ENCODE data around the gene MEGF10.

The MEGF10 gene

DNA sequence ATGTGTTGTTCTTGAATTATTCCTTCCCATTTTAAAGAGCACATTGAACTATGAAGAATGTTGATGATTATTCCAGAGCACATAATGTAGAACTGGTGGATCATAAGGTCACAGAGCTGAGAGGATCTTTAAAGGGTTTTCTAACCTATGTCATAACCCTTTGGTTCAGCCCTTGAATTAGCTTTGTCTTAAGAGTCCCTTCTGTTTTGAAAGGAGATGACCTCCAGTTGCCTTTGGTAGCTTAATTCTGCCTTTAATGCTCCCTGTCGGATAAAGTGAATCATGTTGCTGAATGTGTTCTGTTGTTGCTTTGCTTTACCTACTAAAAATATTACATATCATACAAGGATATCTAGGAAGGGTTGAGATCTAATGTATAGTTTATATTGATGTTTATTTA lies 127.8 kb downstream of the MEGF10 start:
- no peak for DNase-seq

DNA sequence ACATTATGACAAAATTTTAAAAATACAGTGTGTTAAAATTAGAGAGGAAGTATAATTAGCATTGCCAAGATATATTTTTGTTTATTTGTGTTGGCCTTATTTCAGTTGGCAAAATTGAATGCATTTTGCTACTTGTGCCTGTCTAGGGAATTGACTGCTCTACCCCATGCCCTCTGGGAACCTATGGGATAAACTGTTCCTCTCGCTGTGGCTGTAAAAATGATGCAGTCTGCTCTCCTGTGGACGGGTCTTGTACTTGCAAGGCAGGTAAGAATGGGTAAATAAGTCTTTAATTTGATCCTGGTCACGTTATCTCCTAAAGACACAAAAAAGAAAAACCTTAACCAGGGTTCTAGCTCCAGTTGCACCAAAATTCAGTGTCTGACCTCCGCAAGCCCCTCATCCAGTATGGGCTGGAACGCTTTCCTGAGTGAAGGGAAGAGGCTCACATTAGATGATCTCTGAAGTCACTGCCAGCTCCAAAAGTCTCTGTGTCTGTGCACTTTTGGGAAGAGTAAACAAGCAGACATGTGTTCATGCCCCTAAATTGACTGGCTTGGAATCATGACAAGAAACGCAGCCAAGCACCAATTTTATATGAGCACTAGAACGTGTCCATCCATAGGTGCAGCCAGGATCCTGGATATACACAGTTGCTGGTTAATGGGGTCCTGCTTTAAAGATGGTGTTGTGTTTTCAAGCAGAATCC lies 128.5 kb downstream of the MEGF10 start:
- peak in 1 of 2 experiments; percentile 16 for DNase-seq

DNA sequence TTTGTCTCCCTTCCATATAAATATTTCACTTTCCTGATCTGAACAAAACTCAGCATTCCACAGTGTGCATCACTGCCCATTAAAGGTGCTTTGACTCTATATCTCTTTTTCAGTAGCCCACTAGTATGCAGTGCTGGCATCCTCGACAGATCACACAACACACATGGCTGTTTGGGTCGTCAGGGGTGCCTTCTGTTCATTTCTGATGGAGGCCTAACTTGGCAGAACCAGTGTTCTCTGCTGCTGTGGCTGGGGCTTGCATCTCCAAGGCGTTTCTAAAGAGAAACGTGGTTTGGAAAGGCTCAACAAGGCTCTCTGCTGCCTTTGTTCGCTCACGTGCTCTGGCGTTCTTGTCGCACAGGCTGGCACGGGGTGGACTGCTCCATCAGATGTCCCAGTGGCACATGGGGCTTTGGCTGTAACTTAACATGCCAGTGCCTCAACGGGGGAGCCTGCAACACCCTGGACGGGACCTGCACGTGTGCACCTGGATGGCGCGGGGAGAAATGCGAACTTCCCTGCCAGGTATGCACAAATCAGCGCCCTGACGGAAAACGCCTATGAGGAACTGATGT lies 129.2 kb downstream of the MEGF10 start:
- DNase-seq = no peak

DNA sequence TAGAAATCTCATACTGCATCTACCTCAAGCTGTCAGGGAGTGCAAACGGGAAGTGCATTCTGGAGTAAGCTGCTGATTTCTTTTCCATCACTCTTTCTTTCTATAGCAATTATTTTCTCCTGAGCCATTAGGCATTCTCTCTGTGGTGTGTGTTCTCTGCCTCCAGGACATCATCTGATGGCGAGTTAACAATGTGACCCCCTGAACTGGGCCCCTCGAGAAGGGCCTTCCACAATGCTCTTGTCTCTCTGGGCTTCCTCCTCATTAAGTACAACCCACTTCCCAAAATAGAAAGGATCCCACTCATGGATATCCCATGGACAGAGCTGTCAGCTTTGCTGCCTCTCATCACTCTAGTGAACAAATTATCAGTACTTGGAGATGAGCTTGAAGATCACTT lies 130.2 kb downstream of the MEGF10 start:
- no peak for DNase-seq

DNA sequence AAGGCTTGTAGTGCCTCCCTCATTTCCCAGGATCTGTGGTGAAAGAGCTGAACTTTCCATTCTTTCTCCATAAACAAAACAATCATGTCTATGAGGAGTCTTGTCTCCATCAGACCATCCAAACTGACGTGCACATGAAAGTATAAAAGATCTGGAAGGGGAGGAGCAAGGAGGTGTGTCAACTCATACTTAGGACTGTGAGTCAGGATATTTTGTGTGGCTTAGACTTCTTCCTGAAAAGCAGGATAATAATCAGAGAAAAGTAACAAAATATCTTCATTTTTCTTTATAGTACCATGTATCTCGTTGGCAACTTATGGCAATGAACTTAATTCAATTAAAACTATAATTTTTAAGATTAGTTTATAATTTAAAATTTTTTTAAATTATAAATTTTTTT lies 130.9 kb downstream of the MEGF10 start:
- no peak for DNase-seq

DNA sequence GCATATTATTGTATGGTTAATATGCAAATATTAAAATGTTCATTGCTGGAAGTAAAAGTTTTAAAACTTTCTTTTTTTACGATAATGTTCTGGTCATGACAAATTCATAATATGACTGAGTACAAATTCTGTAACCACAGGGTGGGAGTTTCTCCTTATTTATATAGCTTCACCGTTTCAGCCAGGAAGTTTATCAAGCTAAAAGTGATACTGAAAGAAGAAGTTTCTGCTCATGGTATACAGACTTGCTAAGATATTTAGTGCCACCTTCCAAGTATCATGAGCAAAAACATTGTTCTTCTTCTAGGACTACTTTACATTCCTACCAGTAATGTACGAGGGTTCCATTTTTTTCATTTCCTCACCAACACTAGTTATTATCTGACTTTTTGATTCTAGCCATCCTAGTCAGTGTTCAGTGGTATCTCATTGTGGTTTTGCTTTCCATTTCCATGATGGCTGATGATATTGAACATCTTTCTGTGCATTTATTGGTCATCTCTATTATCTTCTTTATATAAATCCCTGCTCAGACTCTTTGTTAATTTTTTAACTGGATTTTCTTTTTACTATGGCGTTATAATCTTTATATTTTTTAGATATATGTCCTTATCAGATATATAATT lies 132.7 kb downstream of the MEGF10 start:
- DNase-seq = no peak

DNA sequence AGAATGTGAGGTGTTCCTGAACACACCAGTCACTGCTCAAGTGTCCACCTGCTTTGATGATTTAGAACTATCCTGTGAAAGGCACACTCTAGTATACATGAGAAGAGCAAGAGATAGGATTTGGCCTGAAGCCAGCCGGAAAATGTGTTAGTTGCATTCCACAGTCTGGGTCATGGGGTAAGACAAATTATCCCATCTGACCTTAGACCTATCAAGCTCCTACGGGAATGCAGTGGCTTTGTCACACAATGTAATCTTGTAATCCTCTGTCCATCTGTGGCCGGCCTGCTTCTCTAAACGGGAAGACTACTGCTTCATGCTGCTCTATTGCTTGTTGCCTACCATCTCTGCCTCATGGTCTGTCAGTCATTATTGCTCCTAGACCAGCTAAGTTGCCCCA lies 134.4 kb downstream of the MEGF10 start:
- peak; percentile 3 to 27 for DNase-seq

DNA sequence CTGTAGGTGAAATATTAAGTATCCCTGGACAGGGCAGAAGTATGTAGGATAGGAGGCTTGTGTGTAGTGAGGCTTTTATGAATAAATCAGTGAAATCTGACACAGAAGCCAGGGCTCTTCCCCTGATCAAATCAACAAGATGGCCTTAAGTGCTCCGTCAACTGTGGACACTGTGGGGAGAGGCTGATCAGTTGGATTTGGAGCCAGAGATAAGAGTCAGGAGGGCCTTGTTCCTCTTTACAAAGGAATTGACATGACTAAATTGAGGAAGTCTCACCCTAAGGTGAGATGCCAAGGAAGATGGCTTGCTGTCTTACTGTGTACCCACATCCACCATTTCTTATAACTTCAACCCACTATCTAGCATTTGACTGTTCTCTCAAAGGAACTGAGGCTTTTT lies 135.3 kb downstream of the MEGF10 start:
- DNase-seq = no peak

DNA sequence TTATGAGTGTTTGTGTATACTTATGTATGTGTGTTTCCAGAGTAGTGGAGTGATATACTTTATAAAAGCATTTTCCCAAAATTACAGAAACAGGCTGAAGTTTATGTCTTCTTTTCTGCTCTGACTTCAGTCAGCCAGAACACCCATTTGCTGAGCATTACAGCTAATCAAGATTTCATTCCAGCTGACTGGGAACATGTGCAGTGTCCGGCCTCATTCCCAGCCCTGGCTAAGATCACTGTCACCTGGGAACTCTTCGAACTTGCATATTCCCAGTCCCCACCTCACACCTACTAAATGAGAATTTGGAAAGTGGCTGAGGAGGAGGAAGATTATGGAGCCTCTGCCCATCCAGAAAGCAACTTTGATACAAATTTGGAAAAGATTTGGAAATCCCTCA lies 136.1 kb downstream of the MEGF10 start:
- DNase-seq = no peak

DNA sequence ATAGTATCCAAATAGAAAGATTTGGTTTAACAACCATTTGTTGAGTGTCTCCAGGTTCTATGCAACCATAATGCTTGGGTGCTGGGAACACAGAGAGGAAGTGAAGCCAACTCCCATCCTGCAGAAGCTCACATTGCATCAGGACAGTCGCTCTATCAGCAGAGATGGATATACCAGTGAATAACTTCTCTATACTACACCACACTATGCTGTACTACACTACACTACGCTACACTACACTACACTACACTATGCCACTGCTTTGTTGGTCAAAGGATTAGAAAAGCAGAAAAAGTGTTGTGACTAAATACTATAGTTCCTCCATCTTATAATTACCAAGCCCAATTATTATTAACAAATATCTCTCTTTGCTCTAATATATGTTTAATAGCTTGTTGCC lies 137.7 kb downstream of the MEGF10 start:
- no peak for DNase-seq

DNA sequence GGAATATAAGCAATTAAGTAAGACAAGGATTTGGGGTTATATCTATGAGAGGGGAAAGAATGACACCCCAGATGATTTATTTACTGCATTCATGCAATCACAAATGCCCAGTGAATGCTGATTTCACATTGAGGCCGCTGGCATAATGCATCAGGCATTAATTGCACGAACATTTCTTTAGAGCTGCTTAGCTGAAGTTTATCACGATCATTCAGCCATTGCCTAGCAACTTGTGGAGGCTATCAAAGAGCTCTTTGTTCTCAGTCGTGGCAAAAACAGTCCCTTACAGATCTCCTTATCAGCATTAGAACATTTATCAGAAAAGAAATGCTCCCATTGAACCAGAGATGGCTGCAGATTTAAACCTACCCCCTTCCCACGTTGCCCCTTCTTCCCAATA lies 138.2 kb downstream of the MEGF10 start:
- DNase-seq = no peak

DNA sequence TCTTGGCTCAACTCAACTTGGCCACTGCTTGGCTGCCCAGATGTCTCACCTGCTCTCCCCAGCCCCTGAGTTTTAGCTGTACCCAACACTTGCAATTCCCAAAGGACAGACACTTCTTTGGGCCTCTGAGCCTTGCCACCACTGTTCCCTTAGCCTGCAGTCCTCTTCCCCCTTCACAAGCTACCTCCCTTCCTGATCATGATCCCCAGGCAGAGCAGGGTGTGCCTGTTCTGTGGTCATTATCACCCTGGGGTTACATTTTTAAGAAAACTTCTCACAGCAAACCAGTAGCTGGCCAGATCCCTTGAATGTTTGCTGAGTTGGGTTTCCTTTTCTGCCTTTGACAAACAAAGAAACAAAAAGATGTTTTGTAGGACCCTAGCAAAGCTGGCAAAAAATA lies 139.3 kb downstream of the MEGF10 start:
- DNase-seq = no peak

DNA sequence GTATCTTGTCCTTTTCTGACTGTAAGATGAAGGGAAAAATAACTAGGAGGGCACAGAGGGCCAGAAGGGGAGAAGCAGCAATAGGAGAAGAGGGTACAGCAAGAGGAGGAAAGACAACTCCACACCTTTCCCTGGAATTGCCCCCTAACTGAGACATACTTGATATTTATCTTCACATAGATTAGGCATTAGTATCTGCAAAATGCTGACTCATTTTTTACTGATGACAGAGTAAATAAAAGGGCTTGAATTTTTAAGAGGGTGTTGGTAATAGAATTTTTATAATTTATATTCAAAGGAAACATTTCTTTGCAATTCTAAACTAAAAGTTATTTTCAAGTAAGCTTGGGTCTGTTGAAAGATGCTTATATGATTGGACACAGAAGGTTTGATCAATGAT lies 140.0 kb downstream of the MEGF10 start:
- DNase-seq = no peak

DNA sequence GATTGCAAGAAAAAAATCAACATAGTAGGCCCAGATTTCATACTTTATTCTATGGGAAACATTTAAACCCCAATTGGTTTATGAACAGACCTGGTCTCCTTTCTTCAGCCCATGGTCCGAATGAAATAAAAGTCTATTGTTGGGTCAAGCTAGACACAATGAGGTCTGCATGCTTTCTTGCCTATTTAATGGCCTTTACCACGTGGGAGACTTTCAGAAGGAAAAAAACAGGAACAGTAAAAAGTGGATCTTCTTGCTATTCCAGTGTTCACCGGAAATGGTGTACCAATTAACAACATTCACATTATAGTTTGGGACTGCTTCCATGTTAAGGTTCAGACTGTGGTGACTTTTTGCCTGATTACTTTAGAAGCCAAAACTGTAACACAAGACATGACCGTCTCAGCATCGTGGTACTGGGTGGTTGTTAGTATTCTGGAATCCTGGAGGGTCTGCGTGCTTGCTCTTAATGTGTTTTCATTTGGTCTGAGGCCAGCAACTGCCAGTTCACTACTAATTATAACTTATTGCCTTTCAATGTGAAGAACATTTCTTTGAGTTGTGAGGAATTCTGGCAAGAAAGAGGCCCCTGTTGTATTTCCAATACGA lies 141.5 kb downstream of the MEGF10 start:
- DNase-seq = no peak

DNA sequence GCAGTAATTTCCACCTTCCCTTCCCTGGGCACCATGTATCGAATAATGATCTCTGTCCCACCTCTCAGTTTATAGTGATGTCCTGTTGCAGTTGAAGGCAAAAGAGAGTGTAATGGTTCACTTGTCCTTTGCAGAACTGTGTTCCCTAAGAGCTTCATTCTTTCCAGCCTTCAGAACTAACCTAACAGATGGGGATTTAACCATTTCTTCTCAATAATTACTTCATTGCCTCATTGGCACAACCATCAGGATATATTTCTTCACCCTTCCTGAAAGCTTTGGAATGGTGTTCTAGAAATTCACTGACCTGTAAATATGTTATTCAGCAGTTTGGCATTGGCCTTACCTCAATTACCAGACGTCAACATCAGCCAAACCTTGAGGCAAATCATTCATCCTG lies 142.9 kb downstream of the MEGF10 start:
- no peak for DNase-seq

DNA sequence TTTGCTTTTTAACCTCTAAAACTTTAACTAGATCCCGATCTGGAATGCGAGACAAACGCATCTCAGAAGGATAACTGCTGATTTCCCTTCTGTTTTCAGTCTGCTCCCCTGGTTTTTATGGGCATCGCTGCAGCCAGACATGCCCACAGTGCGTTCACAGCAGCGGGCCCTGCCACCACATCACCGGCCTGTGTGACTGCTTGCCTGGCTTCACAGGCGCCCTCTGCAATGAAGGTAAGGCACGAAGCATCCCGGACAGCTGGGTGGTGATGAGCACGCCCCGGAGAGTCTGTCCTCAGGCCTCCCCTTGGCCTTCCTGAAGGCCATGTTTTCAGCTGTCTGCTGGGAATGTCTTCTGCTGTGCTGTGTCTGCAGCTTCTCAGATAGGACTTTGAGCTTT lies 144.0 kb downstream of the MEGF10 start:
- DNase-seq = no peak

DNA sequence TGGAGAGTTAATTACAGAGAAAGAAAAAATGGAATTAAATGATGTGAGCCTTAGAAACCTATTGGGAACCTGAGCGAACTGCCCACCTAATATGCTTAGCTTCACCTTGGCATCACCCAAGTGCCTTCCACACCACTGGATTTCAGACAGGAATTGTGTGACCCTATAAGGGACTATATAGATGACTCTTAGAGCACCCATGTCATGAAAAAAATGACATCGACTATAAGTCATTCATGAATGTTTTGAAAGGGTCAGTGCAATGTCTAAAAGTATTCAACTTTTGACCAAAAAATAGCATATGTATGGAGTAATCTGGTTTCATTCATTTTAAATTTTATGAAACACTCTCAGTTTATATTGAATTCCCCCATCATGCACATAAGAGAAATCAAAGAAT lies 145.2 kb downstream of the MEGF10 start:
- no peak for DNase-seq

DNA sequence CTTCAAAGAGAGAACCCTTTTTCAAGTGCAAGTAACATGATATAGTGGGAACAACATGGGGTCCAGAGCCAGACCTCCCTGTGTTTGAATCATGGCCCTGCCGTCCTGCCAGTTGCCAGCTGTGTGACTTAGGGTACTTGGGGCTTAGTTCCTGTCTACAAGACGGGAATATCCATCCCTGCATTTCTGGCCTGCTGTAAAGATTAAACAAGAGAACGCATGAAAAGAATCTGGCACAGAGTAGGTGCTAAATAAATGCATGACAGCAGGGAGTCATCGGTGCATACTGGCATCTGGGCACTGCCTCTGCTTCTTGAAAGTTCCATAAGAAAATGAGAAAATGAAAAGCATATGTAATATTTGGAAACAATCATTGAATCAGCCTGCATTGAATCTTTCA lies 149.0 kb downstream of the MEGF10 start:
- DNase-seq = no peak

DNA sequence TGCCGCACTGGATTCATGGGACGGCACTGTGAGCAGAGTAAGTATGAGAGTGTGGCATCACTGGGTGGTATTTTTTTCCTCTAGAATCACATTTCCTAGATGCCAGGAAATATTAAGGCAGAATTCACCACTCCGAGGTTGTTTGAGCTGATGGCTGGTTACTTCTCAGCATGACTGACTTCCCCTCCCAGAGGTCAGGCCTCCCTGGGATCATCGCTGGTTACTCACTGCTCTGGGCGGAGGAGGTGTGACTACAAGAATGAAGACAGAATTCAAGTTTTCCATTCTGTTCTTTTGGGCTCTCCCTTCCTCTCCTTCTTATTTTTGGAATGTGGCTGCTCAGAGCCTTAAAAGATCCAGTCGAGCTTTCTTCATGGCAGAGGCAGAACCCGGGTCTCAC lies 150.2 kb downstream of the MEGF10 start:
- DNase-seq = no peak

DNA sequence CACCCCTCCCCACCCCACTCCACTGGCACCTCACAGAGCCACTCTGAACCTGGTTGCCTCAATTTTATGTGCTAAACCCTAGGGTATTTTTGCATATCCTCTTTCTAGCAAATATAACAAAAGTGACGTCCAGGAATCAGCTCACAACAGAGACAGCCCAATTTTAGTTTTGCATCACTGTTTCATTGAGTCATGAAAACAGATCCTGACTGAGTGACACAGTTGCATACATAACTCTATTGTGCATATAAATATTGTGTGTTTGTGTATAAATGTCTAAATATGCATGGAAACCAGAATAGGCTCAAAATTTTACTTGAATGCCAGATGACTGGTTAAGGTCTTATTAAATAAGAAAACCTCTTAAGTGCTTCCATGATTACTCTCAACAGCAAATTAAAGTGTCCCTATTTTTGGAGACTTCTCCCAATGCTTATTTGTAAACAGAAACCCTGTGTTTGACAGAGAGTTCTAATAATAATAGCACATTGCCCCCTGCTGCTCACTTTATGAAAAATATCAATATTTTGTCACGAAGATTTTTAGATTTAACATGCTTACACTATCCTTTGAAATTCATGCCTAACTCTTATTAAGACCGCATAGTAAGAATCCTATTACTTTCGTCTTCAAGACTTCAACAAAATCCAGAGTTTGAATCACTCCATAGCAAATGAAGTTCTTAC lies 151.3 kb downstream of the MEGF10 start:
- peak in 1 of 2 experiments; percentile 21 for DNase-seq

DNA sequence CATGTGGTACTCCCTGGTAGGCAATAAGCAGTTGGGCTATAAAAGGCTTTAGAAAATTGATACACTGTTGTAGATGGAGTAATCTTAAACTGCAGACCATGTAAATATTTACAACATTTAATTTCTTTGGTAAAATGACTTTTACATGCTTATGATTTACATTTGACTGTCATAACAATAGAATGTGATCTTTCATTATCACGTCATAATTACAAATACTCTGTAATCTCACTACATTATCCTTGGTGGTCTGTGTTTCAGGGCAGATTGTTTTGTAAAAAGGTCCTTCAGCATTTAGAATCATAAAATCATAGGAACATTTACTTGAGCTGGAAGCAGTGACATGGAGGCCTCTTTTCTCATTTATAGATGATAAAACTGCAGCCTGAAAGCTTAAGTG lies 153.6 kb downstream of the MEGF10 start:
- no peak for DNase-seq

DNA sequence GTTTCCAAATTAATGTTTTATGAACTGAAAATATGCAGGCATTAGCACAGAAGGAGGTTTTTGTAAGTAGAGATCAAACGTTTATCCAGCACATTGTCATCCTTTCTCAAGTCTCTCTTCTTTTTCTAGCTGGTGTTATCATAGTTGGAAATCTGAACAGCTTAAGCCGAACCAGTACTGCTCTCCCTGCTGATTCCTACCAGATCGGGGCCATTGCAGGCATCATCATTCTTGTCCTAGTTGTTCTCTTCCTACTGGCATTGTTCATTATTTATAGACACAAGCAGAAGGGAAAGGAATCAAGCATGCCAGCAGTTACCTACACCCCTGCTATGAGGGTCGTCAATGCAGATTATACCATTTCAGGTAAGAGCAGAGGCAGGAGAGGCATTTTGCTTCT lies 154.7 kb downstream of the MEGF10 start:
- DNase-seq = no peak

DNA sequence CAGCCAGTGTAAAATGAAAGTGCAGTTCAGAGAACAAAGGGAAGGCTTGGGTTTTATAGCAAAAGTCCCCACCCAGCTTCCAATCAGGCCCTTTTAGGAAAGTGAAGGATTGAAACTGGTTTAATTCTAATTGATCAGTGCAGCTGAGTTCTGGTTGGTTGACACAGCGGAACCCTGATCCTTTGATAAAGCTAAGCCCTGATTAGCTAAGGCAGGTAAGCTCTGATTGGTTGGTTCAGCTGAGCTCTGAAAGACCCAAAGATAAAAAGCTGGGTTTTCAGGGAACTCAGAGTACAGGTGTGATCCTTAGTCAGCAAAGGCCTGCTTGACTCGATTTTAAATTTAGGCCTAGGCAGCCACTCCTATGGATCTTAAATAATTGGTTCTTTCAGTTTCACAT lies 156.0 kb downstream of the MEGF10 start:
- DNase-seq = no peak

DNA sequence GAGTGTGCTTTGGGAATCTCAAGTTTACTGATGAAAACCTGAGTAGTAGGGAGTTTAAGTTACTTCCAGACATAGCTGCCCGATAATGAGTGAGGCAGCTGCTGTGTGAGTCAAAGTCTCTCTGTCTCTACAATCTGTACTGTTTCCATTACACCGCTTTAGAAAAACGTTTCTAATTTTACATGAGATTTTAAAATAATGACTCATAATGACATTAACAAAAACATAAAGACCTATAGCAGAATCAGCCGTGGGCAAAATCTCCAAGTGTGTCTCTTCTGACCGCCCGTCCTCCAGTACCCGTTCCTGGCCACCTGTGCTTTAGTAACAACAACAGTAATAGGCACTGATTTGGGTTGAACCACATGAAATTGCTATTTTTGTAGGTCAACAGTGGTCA lies 157.2 kb downstream of the MEGF10 start:
- no peak for DNase-seq

Measured in NCI-H524 (cell line).